NCI-H226 (cell line): ENCODE results near the gene THSD4.

Experiments used
- DNase-seq: peaks from one replicate; pipeline ENCODE4 v3.0.0-alpha.2; 2015

The THSD4 gene

GRCh38 chr15:71746719-71747118 is 631.4 kb downstream of the THSD4 start:
- DNase-seq, result no peak

- peak; percentile 75 for DNase-seq
These were observed 632.1 kb downstream of the THSD4 start for GRCh38 chr15:71747128-71748083.

GRCh38 chr15:71748293-71748718 is 633.0 kb downstream of the THSD4 start:
- peak; percentile 71 for DNase-seq

- DNase-seq, result no peak
These were observed 634.2 kb downstream of the THSD4 start for GRCh38 chr15:71749500-71749899.

GRCh38 chr15:71752128-71752527 is 636.9 kb downstream of the THSD4 start:
- no peak for DNase-seq

GRCh38 chr15:71752604-71753289 is 637.5 kb downstream of the THSD4 start:
- peak; percentile 99 for DNase-seq

- DNase-seq, result peak; percentile 64
These were observed 638.1 kb downstream of the THSD4 start for GRCh38 chr15:71753346-71753745.

GRCh38 chr15:71754660-71755059 is 639.4 kb downstream of the THSD4 start:
- DNase-seq, result no peak

- no peak for DNase-seq
These were observed 640.1 kb downstream of the THSD4 start for GRCh38 chr15:71755092-71755970.

- no peak for DNase-seq
These were observed 641.5 kb downstream of the THSD4 start for GRCh38 chr15:71756599-71757352.

- DNase-seq, result no peak
These were observed 642.7 kb downstream of the THSD4 start for GRCh38 chr15:71757741-71758530.

GRCh38 chr15:71758711-71759110 is 643.4 kb downstream of the THSD4 start:
- no peak for DNase-seq

GRCh38 chr15:71760852-71761251 is 645.6 kb downstream of the THSD4 start:
- DNase-seq, result no peak

- DNase-seq, result peak; percentile 96
These were observed 646.4 kb downstream of the THSD4 start for GRCh38 chr15:71761649-71762048.

GRCh38 chr15:71768184-71768583 is 652.9 kb downstream of the THSD4 start:
- DNase-seq, result no peak

- DNase-seq, result no peak
These were observed 658.1 kb downstream of the THSD4 start for GRCh38 chr15:71773206-71773859.

GRCh38 chr15:71775856-71776255 is 660.6 kb downstream of the THSD4 start:
- DNase-seq, result no peak

GRCh38 chr15:71776304-71776703 is 661.0 kb downstream of the THSD4 start:
- DNase-seq, result no peak

- DNase-seq, result no peak
These were observed 662.1 kb downstream of the THSD4 start for GRCh38 chr15:71777216-71777943.
